OCI-LY3 (cell line): ENCODE data around the gene ATXN7.

Experiments
- CTCF ChIP-seq: fragments of 200-600, 300-600 bp; sonication (generic); IDR thresholded peaks from 2 replicates; pipeline ENCODE4 v1.5.1; 2014; ENCODE audit warnings: antibody characterized with exemption, low read length, low read depth
- EZH2phosphoT487 ChIP-seq: fragments of 200-600 bp; shearing (Covaris generic); IDR thresholded peaks from 2 replicates; pipeline ENCODE4 v1.6.1; 2018; ENCODE audit warnings: antibody characterized with exemption, mixed run types, low read depth

- TF ChIP-seq CTCF (no peak), EZH2phosphoT487 (no peak)
Observed at GRCh38 chr3:64028754-64029153, 165.1 kb downstream of the ATXN7 start.
